GM19025 (cell line): ENCODE data around the gene LDHAL6A.

Experiments used
- ATAC-seq: cut with Tn5 transposase; IDR thresholded peaks from one replicate; pipeline ENCODE4 v1.9.1; 2021; ENCODE audit warnings: mild to moderate bottlenecking, low read depth, moderate library complexity; ENCODE audit not compliant: unreplicated experiment

Gene LDHAL6A

GRCh38 chr11:18490319-18490718 is 34.7 kb downstream of the LDHAL6A start:
- no peak for ATAC-seq

GRCh38 chr11:18490736-18491485 is 35.3 kb downstream of the LDHAL6A start:
- ATAC-seq = no peak

- no peak for ATAC-seq
Measured at GRCh38 chr11:18491924-18492323, 36.3 kb downstream of the LDHAL6A start.

GRCh38 chr11:18492888-18493287 is 37.2 kb downstream of the LDHAL6A start:
- no peak for ATAC-seq

- ATAC-seq = no peak
Measured at GRCh38 chr11:18493310-18493709, 37.7 kb downstream of the LDHAL6A start.

- ATAC-seq = no peak
Measured at GRCh38 chr11:18495271-18495670, 39.6 kb downstream of the LDHAL6A start.

GRCh38 chr11:18495703-18496102 is 40.0 kb downstream of the LDHAL6A start:
- no peak for ATAC-seq

- no peak for ATAC-seq
Measured at GRCh38 chr11:18498039-18498438, 42.4 kb downstream of the LDHAL6A start.

- no peak for ATAC-seq
Measured at GRCh38 chr11:18501629-18502028, 46.0 kb downstream of the LDHAL6A start.

GRCh38 chr11:18502352-18502751 is 46.7 kb downstream of the LDHAL6A start:
- ATAC-seq = no peak

- ATAC-seq = no peak
Measured at GRCh38 chr11:18521122-18521521, 65.5 kb downstream of the LDHAL6A start.

GRCh38 chr11:18522388-18522787 is 66.7 kb downstream of the LDHAL6A start:
- no peak for ATAC-seq

- no peak for ATAC-seq
Measured at GRCh38 chr11:18523084-18523483, 67.4 kb downstream of the LDHAL6A start.

- ATAC-seq = no peak
Measured at GRCh38 chr11:18524248-18524647, 68.6 kb downstream of the LDHAL6A start.

GRCh38 chr11:18526130-18526520 is 70.5 kb downstream of the LDHAL6A start:
- no peak for ATAC-seq

GRCh38 chr11:18526521-18527296 is 71.1 kb downstream of the LDHAL6A start, which contains the start of gene TSG101:
TSS of gene TSG101 (minus strand) at chr11:18526942. CDS start at chr11:18526816, 126 bp downstream.
- peak; percentile 97 for ATAC-seq

GRCh38 chr11:18527512-18527911 is 71.9 kb downstream of the LDHAL6A start:
- ATAC-seq = no peak
